PFSK-1 (cell line): ENCODE data around the gene KAT7.

Experiments
- FOXP2 ChIP-seq: optimal IDR thresholded peaks from 2 replicates; pipeline ENCODE3; 2011; ENCODE audit warnings: borderline replicate concordance, control low read depth, inconsistent platforms; ENCODE audit not compliant: insufficient read depth; ENCODE audit errors: extremely low read length, extremely low read depth
- POLR2AphosphoS5 ChIP-seq: IDR thresholded peaks from 2 replicates; pipeline ENCODE4 v1.6.1; 2012; ENCODE audit warnings: low read depth, mild to moderate bottlenecking, control low read depth, low read length, moderate library complexity
- REST ChIP-seq, 2 experiments: IDR thresholded peaks; 2 replicates each; pipeline versions ENCODE4 v1.6.1 to v1.8.0; 2011 to 2012; ENCODE audit warnings: low read depth in 2 of 2, low read length in 2 of 2, control low read depth in 1 of 2, inconsistent platforms in 1 of 2, mild to moderate bottlenecking in 1 of 2, moderate library complexity in 1 of 2; ENCODE audit not compliant: insufficient read depth in 1 of 2
- SIN3A ChIP-seq: IDR thresholded peaks from 2 replicates; pipeline ENCODE4 v1.6.1; 2012; ENCODE audit warnings: mild to moderate bottlenecking, low read length, moderate library complexity, borderline replicate concordance; ENCODE audit not compliant: insufficient read depth
- TAF1 ChIP-seq: IDR thresholded peaks from 2 replicates; pipeline ENCODE4 v1.6.1; 2012; ENCODE audit warnings: low read length, control low read depth, borderline replicate concordance; ENCODE audit not compliant: insufficient read depth

KAT7 gene

DNA sequence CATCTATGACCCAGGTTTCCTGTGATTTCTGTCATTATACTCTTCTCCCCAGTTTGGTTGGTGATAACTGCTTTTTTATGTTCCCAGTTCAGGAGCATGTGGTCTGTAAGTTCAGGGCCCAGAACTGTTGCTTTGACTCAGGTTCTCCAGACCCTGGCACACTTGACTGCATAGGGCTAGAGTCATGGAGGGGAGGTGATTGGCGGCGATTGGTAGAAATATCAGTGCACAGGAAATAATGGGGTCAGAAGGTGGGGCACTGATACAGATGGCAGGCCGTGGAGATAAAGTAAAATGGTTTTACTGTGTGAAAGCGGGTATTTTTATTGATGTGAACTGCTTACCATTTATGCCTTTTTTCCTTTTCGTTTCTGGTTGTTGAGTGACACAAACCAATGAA, 30.7 kb downstream of the KAT7 start:
- TF ChIP-seq FOXP2, result no peak
- TF ChIP-seq SIN3A, result no peak
- no peak for TF ChIP-seq POLR2AphosphoS5

- TF ChIP-seq POLR2AphosphoS5 (no peak), REST (IDR thresholded peaks at IDR 0.05; ENCODE audit: insufficient read depth in 1 of 2, low read depth in 2 of 2, low read length in 2 of 2) (no peak)
These were observed 31.2 kb downstream of the KAT7 start for GRCh38 chr17:49819651-49820050.

GRCh38 chr17:49820773-49821172, 32.3 kb downstream of the KAT7 start:
- TF ChIP-seq POLR2AphosphoS5 (no peak), SIN3A (no peak), TAF1 (no peak), FOXP2 (no peak), REST (IDR thresholded peaks at IDR 0.05; ENCODE audit: insufficient read depth in 1 of 2, low read depth in 2 of 2, low read length in 2 of 2) (no peak)

DNA sequence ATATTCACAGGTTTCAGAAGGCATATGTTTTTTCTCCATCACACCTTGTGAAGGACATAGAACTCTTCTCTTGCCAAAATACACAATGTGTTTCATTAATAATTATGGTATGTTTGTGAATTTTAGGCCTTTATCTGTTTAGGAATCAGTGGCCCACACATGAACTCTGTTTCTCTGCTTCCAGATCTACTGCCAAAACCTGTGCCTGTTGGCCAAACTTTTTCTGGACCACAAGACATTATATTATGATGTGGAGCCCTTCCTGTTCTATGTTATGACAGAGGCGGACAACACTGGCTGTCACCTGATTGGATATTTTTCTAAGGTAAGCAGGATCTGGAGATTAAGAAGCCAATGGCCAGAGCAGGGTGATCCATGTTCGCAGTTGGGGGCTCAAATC, 33.0 kb downstream of the KAT7 start:
- TF ChIP-seq FOXP2 (no peak), SIN3A (no peak), POLR2AphosphoS5 (no peak), TAF1 (no peak), REST (IDR thresholded peaks at IDR 0.05; ENCODE audit: insufficient read depth in 1 of 2, low read depth in 2 of 2, low read length in 2 of 2) (no peak)

- TF ChIP-seq TAF1 (no peak), POLR2AphosphoS5 (no peak), SIN3A (no peak)
These were observed 33.4 kb downstream of the KAT7 start for GRCh38 chr17:49821916-49822315.

GRCh38 chr17:49822829-49823228, 34.3 kb downstream of the KAT7 start:
- TF ChIP-seq TAF1 (no peak), FOXP2 (no peak), SIN3A (no peak), POLR2AphosphoS5 (no peak), REST (IDR thresholded peaks at IDR 0.05; ENCODE audit: insufficient read depth in 1 of 2, low read depth in 2 of 2, low read length in 2 of 2) (no peak)
